RWPE2 (cell line): Measurements from ENCODE around the gene TIMM17B.
A peak's percentile ranks its signal among the peaks of the same experiment; 100 is the strongest.
"Not testable (repeated sequence)": the region's sequence is repeated elsewhere in the genome, so short reads cannot be mapped to it uniquely, and the experiment has no call there.

ENCODE experiments used
- ATAC-seq: fragments of 200-7000 bp; cut with Tn5 transposase; 3 replicates; pipeline ENCODE4 v1.9.1; 2021; ENCODE audit warnings: low read depth
- DNase-seq: peaks from one replicate; pipeline ENCODE4 v3.0.0-alpha.2; 2020; ENCODE audit warnings: low spot score
- H3K27ac ChIP-seq: fragments of 450-650 bp; 2 replicates; pipeline ENCODE4 v1.5.1; 2017; ENCODE audit warnings: mild to moderate bottlenecking; ENCODE audit not compliant: poor library complexity, severe bottlenecking
- H3K27me3 ChIP-seq: fragments of 250-450 bp; sonication (Bioruptor Pico); 2 replicates; pipeline ENCODE4 v1.5.1; 2021; ENCODE audit warnings: mild to moderate bottlenecking, moderate library complexity; ENCODE audit not compliant: insufficient read depth, poor library complexity, severe bottlenecking
- H3K36me3 ChIP-seq: fragments of 250-450 bp; sonication (Bioruptor Pico); 2 replicates; pipeline ENCODE4 v1.5.1; 2020; ENCODE audit warnings: low read depth, mild to moderate bottlenecking, moderate library complexity
- H3K4me1 ChIP-seq: fragments of 250-450 bp; sonication (Bioruptor Pico); 2 replicates; pipeline ENCODE4 v1.5.1; 2021; ENCODE audit warnings: mild to moderate bottlenecking, moderate library complexity; ENCODE audit not compliant: insufficient read depth, poor library complexity, severe bottlenecking
- H3K4me3 ChIP-seq: fragments of 250-450 bp; sonication (Bioruptor Pico); 2 replicates; pipeline ENCODE4 v1.5.1; 2021; ENCODE audit warnings: mild to moderate bottlenecking, moderate library complexity; ENCODE audit not compliant: severe bottlenecking
- H3K9me3 ChIP-seq: fragments of 250-450 bp; sonication (Bioruptor Pico); 2 replicates; pipeline ENCODE4 v1.5.1; 2021; ENCODE audit warnings: mild to moderate bottlenecking, moderate library complexity; ENCODE audit not compliant: severe bottlenecking
- CTCF ChIP-seq: fragments of 450-650 bp; IDR thresholded peaks from one replicate; pipeline ENCODE4 v1.5.1; 2017; ENCODE audit warnings: mild to moderate bottlenecking, moderate library complexity; ENCODE audit not compliant: poor library complexity, severe bottlenecking

The TIMM17B gene

GRCh38 chrX:48891402-48892288 lies 5.9 kb downstream of the TIMM17B start:
- Histone ChIP-seq H3K4me3 (peak overlapping the region; percentile 44), H3K36me3 (peaks cover 16% of the 10 kb centered on the region; the same call in 1 of the 2 replicates), H3K4me1 (no peaks in the 10 kb centered on the region), H3K27me3 (no peaks in the 10 kb centered on the region), H3K27ac (peak overlapping the region; percentile 52), H3K9me3 (no peaks in the 10 kb centered on the region)
- DNase-seq (peak; percentile 88), ATAC-seq (peak; percentile 93)
- peak; percentile 37 for TF ChIP-seq CTCF

GRCh38 chrX:48890934-48891401 lies 6.6 kb downstream of the TIMM17B start:
- TF ChIP-seq CTCF: no peak
- no peaks in the 10 kb centered on the region for H3K27me3 ChIP-seq
- DNase-seq (no peak), ATAC-seq (peak; percentile 48)
- H3K4me1 ChIP-seq: no peaks in the 10 kb centered on the region
- peak overlapping the region; percentile 52 for H3K27ac ChIP-seq
- H3K36me3 ChIP-seq: peaks cover 16% of the 10 kb centered on the region; the same call in 1 of the 2 replicates
- peak overlapping the region; percentile 44 for H3K4me3 ChIP-seq
- no peaks in the 10 kb centered on the region for H3K9me3 ChIP-seq

GRCh38 chrX:48890296-48890925 lies 7.2 kb downstream of the TIMM17B start:
- ATAC-seq (no peak; the same call in 2 of the 3 replicates), DNase-seq (no peak)
- Histone ChIP-seq H3K27me3 (no peaks in the 10 kb centered on the region), H3K36me3 (peaks cover 12% of the 10 kb centered on the region; the same call in 1 of the 2 replicates), H3K4me3 (peak overlapping the region; percentile 44), H3K4me1 (no peaks in the 10 kb centered on the region), H3K27ac (peak overlapping the region; percentile 52), H3K9me3 (no peaks in the 10 kb centered on the region)
- TF ChIP-seq CTCF: no peak

GRCh38 chrX:48886586-48886985 lies 11.0 kb downstream of the TIMM17B start:
- not testable (repeated sequence) for ATAC-seq, H3K36me3 ChIP-seq, H3K4me3 ChIP-seq, H3K27me3 ChIP-seq, H3K27ac ChIP-seq, H3K9me3 ChIP-seq, DNase-seq, H3K4me1 ChIP-seq

- ATAC-seq (0 out of 3 replicates have a peak, but pooled peaks have one; percentile 25), DNase-seq (no peak)
- Histone ChIP-seq H3K36me3 (no peaks in the 10 kb centered on the region), H3K4me3 (no peak overlapping the region), H3K27me3 (no peaks in the 10 kb centered on the region), H3K4me1 (no peaks in the 10 kb centered on the region), H3K9me3 (no peaks in the 10 kb centered on the region), H3K27ac (no peak overlapping the region)
- TF ChIP-seq CTCF: no peak
Measured at GRCh38 chrX:48883729-48884128, 13.8 kb downstream of the TIMM17B start.

GRCh38 chrX:48876944-48877343 lies 20.6 kb downstream of the TIMM17B start:
- not testable (repeated sequence) for H3K9me3 ChIP-seq, DNase-seq, H3K4me3 ChIP-seq, H3K27ac ChIP-seq, H3K4me1 ChIP-seq, H3K36me3 ChIP-seq, ATAC-seq, H3K27me3 ChIP-seq

GRCh38 chrX:48872017-48872416 lies 25.6 kb downstream of the TIMM17B start:
- not testable (repeated sequence) for H3K4me1 ChIP-seq, DNase-seq, H3K27ac ChIP-seq, ATAC-seq, H3K27me3 ChIP-seq, H3K36me3 ChIP-seq, H3K9me3 ChIP-seq, H3K4me3 ChIP-seq
